ENCODE measurements around the gene TTC34. TPM values are rescaled to one million over a fixed set of nuclear protein-coding genes. Genes with fewer than 3 reads are reported as not detected.

TTC34 gene
- polyA plus RNA-seq, 4 donors: 0.46 to 1.4 (median 0.89) TPM

DNA sequence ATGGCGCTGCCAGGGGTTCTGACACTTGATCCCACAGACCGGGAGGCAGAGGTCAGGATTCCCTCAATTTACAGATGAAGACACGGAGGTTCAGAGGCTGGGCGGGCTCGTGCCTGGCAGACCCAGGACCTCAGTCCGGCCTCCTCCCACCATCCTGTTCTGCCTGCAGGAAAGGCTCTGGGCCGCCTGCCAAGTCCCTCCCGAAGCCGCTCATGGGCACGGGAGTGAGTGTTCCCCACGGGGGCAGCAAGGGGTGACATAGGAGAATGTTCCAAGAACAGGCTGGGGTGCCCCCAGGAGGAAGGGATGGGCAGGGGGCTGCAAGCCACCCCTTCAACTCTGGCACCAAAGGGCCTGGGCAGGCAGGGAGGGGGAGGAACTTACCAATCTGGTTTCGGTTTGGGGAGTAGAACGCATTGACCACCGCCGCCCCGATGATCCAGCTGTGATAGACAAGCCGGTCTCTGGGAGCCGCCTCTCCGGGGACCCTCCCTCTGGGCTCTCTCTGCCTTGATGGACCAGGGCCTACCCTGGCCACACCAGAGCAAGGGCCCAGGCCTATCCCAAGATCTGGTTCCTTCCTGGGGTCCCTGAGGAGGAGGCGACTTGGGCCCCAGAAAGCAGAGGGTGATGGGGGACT lies 207.4 kb downstream of the TTC34 start:
- no peak for DNase-seq (ENCODE audit: low read depth in 4 of 4, low spot score in 3 of 4)

GRCh38 chr1:2593251-2593878 lies 208.1 kb downstream of the TTC34 start:
- DNase-seq (ENCODE audit: low read depth in 4 of 4, low spot score in 3 of 4): no peak

DNA sequence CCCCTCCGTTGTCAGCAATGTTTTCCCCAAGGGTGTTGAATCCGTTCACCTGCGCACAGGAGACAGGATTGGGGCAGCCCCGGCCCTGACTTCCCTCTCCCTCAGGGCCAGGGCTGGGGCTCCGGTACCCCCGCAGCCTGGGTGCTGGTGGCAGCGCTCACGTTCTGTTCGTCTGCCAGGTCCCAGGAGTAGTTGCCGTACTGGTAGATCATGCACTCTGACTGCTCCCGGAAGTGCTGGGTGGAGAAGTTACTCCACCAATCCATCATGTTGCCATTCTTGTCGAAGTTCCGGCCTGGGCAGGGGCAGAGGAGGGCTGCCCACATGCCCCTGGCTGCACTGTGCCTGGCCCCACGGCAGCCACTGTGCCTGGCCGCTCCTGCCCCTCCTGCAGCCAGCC lies 208.8 kb downstream of the TTC34 start:
- DNase-seq (ENCODE audit: low read depth in 4 of 4, low spot score in 3 of 4): no peak

- DNase-seq (ENCODE audit: low read depth in 4 of 4, low spot score in 3 of 4): no peak
Observed at GRCh38 chr1:2591581-2592261, 209.8 kb downstream of the TTC34 start.

DNA sequence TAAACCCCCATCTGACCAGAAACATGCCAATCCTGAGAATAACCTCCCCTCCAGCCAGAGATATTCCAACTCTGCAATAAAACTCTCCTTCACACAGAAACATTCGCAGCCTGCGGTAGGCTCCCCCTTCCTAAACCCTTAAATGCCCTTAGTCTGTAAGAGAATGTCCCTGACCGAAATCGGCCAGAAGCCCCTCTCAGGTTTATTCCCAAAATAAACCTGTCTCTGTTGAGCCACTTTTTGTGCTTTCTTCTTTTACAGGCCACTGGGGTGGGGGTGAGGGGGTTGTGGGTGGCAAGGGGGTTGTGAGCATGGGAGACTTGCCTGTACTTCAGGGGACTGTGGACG lies 210.3 kb downstream of the TTC34 start:
- DNase-seq (ENCODE audit: low read depth in 4 of 4, low spot score in 3 of 4): no peak

GRCh38 chr1:2590233-2591141 lies 211.0 kb downstream of the TTC34 start:
- DNase-seq (ENCODE audit: low read depth in 4 of 4, low spot score in 3 of 4): no peak

DNA sequence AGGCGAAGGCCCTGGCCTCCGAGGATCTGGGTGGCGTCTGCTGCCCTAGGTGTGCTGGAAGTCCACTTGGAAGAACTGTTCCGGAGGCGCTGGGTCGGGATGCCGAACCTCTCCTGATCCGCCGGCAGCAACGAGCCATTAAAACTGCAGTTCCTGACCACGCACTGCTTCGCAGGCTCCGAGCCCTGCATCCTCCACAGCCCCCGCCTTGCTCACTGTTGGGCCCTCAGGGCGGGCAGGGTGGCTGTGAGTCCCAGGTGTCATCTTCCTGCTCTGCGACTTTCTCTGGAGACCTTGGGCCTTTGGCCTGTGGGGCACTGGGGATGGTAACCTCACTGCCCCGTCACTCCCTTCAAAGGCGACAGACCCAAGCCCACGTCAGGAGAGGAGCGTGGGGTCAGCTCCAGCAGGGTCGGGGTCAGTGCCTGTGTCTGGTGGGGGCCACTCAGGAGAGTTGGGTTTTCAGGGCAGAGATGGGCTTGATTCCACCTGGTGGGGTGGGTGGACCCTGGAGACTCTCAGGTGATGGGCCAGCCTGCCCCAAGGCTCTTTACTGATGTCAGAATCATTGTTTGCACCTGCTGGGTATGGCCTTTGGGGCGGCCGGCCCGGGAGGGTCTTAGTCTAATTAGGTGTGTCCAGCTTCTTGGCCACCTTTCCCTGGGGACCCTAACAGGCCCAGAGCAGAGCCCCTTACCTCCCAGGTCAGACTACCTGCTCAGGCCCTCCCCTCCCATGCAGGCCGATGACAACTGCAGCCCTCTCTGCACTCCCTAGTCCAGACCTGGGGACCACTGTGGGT lies 211.9 kb downstream of the TTC34 start:
- no peak for DNase-seq (ENCODE audit: low read depth in 4 of 4, low spot score in 3 of 4)

DNA sequence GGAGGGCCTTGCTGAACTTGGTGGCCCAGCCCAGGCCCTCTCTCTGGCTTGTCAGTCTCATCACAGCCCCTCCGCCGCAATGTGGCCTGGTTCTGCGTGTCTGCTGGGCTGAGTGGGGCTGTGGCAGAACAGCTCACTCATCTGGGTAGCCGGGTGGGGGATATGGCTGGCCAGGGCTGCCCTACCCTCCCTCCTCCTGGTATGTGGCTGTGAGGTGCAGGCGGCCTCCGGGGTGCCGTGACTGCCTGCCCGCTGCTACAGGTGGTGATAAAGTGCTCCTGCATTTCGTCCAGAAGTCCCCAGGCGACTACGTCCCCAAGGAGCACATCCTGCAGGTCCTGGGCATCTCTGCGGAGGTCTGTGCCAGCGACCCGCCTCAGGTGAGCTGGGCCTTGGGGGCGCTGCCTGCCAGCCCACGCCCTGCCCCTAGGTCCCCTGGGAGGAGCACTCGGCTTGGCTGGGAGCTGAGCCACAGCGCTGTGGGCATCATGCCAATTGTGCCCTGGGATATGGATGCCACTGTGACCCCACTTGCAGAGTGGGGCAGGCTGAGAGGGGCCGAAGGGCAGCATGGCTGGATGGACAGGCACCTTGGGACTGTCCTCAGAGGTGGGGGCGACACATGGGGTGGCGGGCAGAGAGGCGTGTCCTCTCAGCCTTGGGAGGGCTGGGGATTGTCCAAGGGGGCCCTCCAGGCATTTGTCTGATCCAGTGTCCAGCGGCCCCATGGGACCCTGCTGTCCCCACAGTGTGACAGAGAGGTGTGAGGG lies 212.6 kb downstream of the TTC34 start:
- no peak for DNase-seq (ENCODE audit: low read depth in 4 of 4, low spot score in 3 of 4)

DNA sequence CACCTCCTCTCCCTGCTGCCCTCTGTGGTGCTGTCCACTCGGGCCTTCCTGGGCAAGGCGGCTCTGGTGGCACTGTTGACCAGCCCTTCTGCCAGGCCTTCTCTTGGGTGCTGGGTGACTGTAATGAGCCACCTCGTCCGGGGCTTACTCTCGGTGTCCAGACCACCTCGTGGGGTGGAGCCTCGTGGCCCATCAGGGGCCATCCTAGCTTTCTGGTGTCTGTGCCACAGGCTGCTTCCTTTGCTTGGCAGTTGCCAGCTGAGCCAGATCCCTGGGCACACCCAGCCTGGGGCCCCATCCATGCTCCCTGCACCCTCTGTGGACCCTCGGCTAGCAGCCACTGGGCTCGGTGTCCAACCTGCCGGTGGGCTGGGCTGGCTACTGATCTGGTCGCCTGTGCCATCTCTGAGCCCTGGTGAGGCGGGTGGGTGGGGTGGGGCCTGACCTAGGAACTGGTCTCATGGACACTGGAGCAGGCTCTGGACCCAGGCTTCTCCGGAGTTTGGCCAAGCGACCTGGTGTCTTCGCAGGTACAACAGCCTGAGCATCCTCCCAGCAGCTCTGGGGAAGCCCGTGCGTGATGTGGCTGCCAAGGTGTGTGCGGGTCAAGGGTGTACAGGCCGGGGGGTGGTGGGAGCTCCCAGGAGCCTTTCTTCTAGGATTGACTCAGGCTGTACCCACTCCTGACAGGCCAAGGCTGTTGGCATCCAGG lies 213.5 kb downstream of the TTC34 start:
- DNase-seq (ENCODE audit: low read depth in 4 of 4, low spot score in 3 of 4): no peak

GRCh38 chr1:2587071-2587859 lies 214.2 kb downstream of the TTC34 start:
- DNase-seq (ENCODE audit: low read depth in 4 of 4, low spot score in 3 of 4): no peak

DNA sequence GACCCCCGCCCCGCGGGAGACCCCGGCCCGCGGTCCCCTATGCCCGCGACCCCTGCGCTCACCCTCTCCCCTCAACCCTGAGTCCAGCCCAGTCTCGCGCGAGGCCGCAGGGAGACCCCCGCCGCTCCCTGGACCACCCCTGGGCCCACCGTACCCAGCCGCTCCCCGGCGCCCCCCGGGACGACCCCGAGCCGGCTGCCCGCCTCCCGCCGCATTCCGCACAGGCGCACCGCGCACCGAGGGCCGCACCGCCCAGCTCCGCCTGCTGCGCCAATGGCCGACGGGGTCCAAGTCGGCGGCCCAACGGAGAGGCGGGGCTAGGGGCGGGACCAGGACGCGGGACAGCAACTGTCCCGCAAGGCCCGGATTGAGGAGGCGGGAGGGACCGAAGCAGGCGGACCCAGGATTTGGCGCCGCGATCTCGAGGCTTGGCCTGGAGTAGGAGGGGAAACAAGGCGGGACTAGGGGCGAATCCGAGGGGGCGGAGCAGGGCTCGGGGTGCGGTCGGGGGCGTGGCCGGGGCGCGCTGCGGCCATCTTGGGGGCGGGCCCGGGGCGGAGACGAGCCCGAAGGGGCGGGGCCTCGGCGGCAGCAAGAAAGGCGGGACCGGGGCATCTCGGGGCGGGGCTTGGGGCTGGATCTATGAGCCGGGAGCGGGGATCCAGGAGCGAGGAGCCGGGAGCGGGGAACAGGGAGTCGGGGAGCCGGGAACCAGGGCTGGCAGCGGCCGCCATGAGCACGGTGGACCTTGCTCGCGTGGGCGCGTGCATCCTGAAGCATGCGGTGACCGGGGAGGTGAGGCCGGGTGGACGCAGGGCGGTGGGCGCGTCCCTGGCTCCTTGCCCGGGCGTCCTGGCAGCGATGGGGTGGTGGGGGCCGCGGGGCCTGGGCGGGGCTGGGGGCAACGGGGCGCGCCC lies 215.1 kb downstream of the TTC34 start, which contains the start of gene PRXL2B:
Gene PRXL2B, plus strand, starts transcription at position 624 of the 917 bp plus-strand sequence. Its CDS starts 109 bp downstream, at position 733.
- peak; percentile 92 to 96 (median 96) for DNase-seq (ENCODE audit: low read depth in 4 of 4, low spot score in 3 of 4)

Other genes with a start within 250 kb of the TTC34 start
- 10 to 100 TPM; 15.9 to 26.3 (median 20.2) TPM for gene TNFRSF14, start 245.3 kb downstream of the TTC34 start, polyA plus RNA-seq (ENCODE audit: insufficient read length in 4 of 4)
- 10 to 100 TPM; 16.9 to 48.1 (median 36.5) TPM for gene PRXL2B, start 214.9 kb downstream of the TTC34 start, polyA plus RNA-seq (ENCODE audit: insufficient read length in 4 of 4)
- 1 to 10 TPM in 3 of 4 donors, under 1 TPM in 1; 0.10 to 3.9 (median 2.5) TPM for gene MMEL1, start 168.7 kb downstream of the TTC34 start, polyA plus RNA-seq (ENCODE audit: insufficient read length in 4 of 4)
- gene ACTRT2, start 219.8 kb upstream of the TTC34 start, polyA plus RNA-seq (ENCODE audit: insufficient read length in 4 of 4): not detected

Data from left renal pelvis (tissue), 4 donors.